BLaER1 treated with 17β-estradiol and CSF1 and Interleukin-3, amounts not matched to agents 10 nM and 100 nM (cell line): ENCODE data around the gene HEPACAM.

Experiments used
- H3K27ac ChIP-seq, 11 experiments: shearing (Covaris generic); formaldehyde crosslinking; 2 replicates each; pipeline ENCODE4 v1.8.1; 2022
- H3K27me3 ChIP-seq, 11 experiments: shearing (Covaris generic); formaldehyde crosslinking; 2 replicates each; pipeline ENCODE4 v1.8.1; 2022
- H3K36me3 ChIP-seq, 11 experiments: shearing (Covaris generic); formaldehyde crosslinking; 2 replicates each; pipeline ENCODE4 v1.8.1; 2022
- H3K4me1 ChIP-seq, 10 experiments: shearing (Covaris generic); formaldehyde crosslinking; 2 replicates each; pipeline ENCODE4 v1.8.1; 2022
- H3K4me2 ChIP-seq, 11 experiments: shearing (Covaris generic); formaldehyde crosslinking; 2 replicates each; pipeline ENCODE4 v1.8.1; 2022
- H3K4me3 ChIP-seq, 10 experiments: shearing (Covaris generic); formaldehyde crosslinking; 2 replicates each; pipeline ENCODE4 v1.8.1; 2022
- H3K9ac ChIP-seq, 11 experiments: shearing (Covaris generic); formaldehyde crosslinking; 2 replicates each; pipeline ENCODE4 v1.8.1; 2022
- H3K9me3 ChIP-seq, 11 experiments: shearing (Covaris generic); formaldehyde crosslinking; replicated peaks in 1 of 11; 2 replicates each; pipeline ENCODE4 v1.8.1; 2022
- H4K20me1 ChIP-seq, 11 experiments: shearing (Covaris generic); formaldehyde crosslinking; 2 replicates each; pipeline ENCODE4 v1.8.1; 2022
- Cebpa-rat ChIP-seq, 11 experiments: shearing (Covaris generic); IDR thresholded peaks; 2 replicates each; pipeline ENCODE4 v1.8.1; 2022

The HEPACAM gene

GRCh38 chr11:124945826-124946225 lies 10.0 kb upstream of the HEPACAM start:
- H3K9me3 ChIP-seq: peaks cover 3 to 18% (median 7%) of the 10 kb centered on the region in 11 experiments; a peak in 9 of 22 replicates
- no peaks in the 10 kb centered on the region for H3K36me3 ChIP-seq
- H3K9ac ChIP-seq: no peak overlapping the region
- no peaks in the 10 kb centered on the region for H4K20me1 ChIP-seq
- no peaks in the 10 kb centered on the region for H3K4me1 ChIP-seq
- no peak overlapping the region for H3K4me3 ChIP-seq
- no peak for TF ChIP-seq Cebpa-rat (IDR thresholded peaks at IDR 0.05)
- no peak overlapping the region for H3K27ac ChIP-seq
- H3K4me2 ChIP-seq: no peak overlapping the region
- no peaks in the 10 kb centered on the region for H3K27me3 ChIP-seq

GRCh38 chr11:124944565-124944964 lies 8.7 kb upstream of the HEPACAM start:
- Histone ChIP-seq H3K36me3 (no peaks in the 10 kb centered on the region), H3K4me1 (no peaks in the 10 kb centered on the region), H3K27me3 (no peaks in the 10 kb centered on the region), H3K4me2 (no peak overlapping the region), H3K9me3 (peaks cover 3 to 15% (median 7%) of the 10 kb centered on the region in 11 experiments; a peak in 9 of 22 replicates), H3K9ac (no peak overlapping the region), H3K27ac (no peak overlapping the region), H4K20me1 (no peaks in the 10 kb centered on the region), H3K4me3 (no peak overlapping the region)
- TF ChIP-seq Cebpa-rat (IDR thresholded peaks at IDR 0.05): no peak

GRCh38 chr11:124943741-124944140 lies 7.9 kb upstream of the HEPACAM start:
- Histone ChIP-seq H3K27ac (no peak overlapping the region), H3K9ac (no peak overlapping the region)

GRCh38 chr11:124943254-124943616 lies 7.4 kb upstream of the HEPACAM start:
- H4K20me1 ChIP-seq: no peaks in the 10 kb centered on the region
- no peak overlapping the region for H3K9ac ChIP-seq
- H3K27me3 ChIP-seq: no peaks in the 10 kb centered on the region
- H3K27ac ChIP-seq: no peak overlapping the region
- H3K4me3 ChIP-seq: no peak overlapping the region
- TF ChIP-seq Cebpa-rat (IDR thresholded peaks at IDR 0.05): no peak
- H3K4me2 ChIP-seq: no peak overlapping the region
- H3K36me3 ChIP-seq: no peaks in the 10 kb centered on the region
- H3K4me1 ChIP-seq: no peaks in the 10 kb centered on the region
- peaks cover 0 to 6% (median under 1%) of the 10 kb centered on the region in 11 experiments; a peak in 4 of 22 replicates for H3K9me3 ChIP-seq

More at GRCh38 chr11:124943741-124944140, 7.9 kb upstream of the HEPACAM start:
- Histone ChIP-seq H3K27me3 (no peaks in the 10 kb centered on the region), H3K4me3 (no peak overlapping the region), H3K9me3 (peaks cover 0 to 11% (median 5%) of the 10 kb centered on the region in 11 experiments; a peak in 8 of 22 replicates), H4K20me1 (no peaks in the 10 kb centered on the region), H3K4me1 (no peaks in the 10 kb centered on the region), H3K4me2 (no peak overlapping the region), H3K36me3 (no peaks in the 10 kb centered on the region)
- TF ChIP-seq Cebpa-rat (IDR thresholded peaks at IDR 0.05): no peak

GRCh38 chr11:124942466-124943253 lies 6.8 kb upstream of the HEPACAM start:
- no peaks in the 10 kb centered on the region for H3K4me1 ChIP-seq
- no peak overlapping the region for H3K9ac ChIP-seq
- no peak overlapping the region for H3K4me2 ChIP-seq
- peaks cover 0 to 6% (median 0%) of the 10 kb centered on the region in 11 experiments; a peak in 3 of 22 replicates for H3K9me3 ChIP-seq
- no peak overlapping the region for H3K4me3 ChIP-seq
- no peak overlapping the region for H3K27ac ChIP-seq
- no peaks in the 10 kb centered on the region for H3K36me3 ChIP-seq
- H3K27me3 ChIP-seq: no peaks in the 10 kb centered on the region
- no peak for TF ChIP-seq Cebpa-rat (IDR thresholded peaks at IDR 0.05)
- no peaks in the 10 kb centered on the region for H4K20me1 ChIP-seq

GRCh38 chr11:124941703-124942102 lies 5.9 kb upstream of the HEPACAM start:
- H4K20me1 ChIP-seq: no peaks in the 10 kb centered on the region
- no peak overlapping the region for H3K27ac ChIP-seq
- no peak for TF ChIP-seq Cebpa-rat (IDR thresholded peaks at IDR 0.05)
- H3K4me3 ChIP-seq: no peak overlapping the region
- no peak overlapping the region for H3K4me2 ChIP-seq
- no peaks in the 10 kb centered on the region for H3K36me3 ChIP-seq
- no peak overlapping the region for H3K9ac ChIP-seq
- peaks cover 0 to 6% (median 0%) of the 10 kb centered on the region in 11 experiments; a peak in 3 of 22 replicates for H3K9me3 ChIP-seq
- H3K4me1 ChIP-seq: no peaks in the 10 kb centered on the region
- H3K27me3 ChIP-seq: peaks cover 0 to 5% (median 0%) of the 10 kb centered on the region in 11 experiments; a peak in 2 of 22 replicates

GRCh38 chr11:124938970-124939369 lies 3.1 kb upstream of the HEPACAM start:
- TF ChIP-seq Cebpa-rat (IDR thresholded peaks at IDR 0.05): no peak
- H3K4me2 ChIP-seq: no peak overlapping the region
- no peaks in the 10 kb centered on the region for H4K20me1 ChIP-seq
- no peak overlapping the region for H3K4me3 ChIP-seq
- peaks cover 0 to 6% (median 0%) of the 10 kb centered on the region in 11 experiments; a peak in 3 of 22 replicates for H3K9me3 ChIP-seq
- no peak overlapping the region for H3K27ac ChIP-seq
- no peak overlapping the region for H3K9ac ChIP-seq
- no peaks in the 10 kb centered on the region for H3K4me1 ChIP-seq
- H3K27me3 ChIP-seq: peaks cover 0 to 10% (median 0%) of the 10 kb centered on the region in 11 experiments; a peak in 5 of 22 replicates
- no peaks in the 10 kb centered on the region for H3K36me3 ChIP-seq

GRCh38 chr11:124938206-124938765 lies 2.4 kb upstream of the HEPACAM start:
- H3K4me3 ChIP-seq: no peak overlapping the region
- TF ChIP-seq Cebpa-rat (IDR thresholded peaks at IDR 0.05): no peak
- H4K20me1 ChIP-seq: no peaks in the 10 kb centered on the region
- no peak overlapping the region for H3K9ac ChIP-seq
- no peaks in the 10 kb centered on the region for H3K36me3 ChIP-seq
- H3K4me1 ChIP-seq: no peaks in the 10 kb centered on the region
- H3K27ac ChIP-seq: no peak overlapping the region
- peaks cover 0 to 10% (median 0%) of the 10 kb centered on the region in 11 experiments; a peak in 5 of 22 replicates for H3K27me3 ChIP-seq
- peaks cover 0 to 6% (median 0%) of the 10 kb centered on the region in 11 experiments; a peak in 3 of 22 replicates for H3K9me3 ChIP-seq
- no peak overlapping the region for H3K4me2 ChIP-seq

- no peaks in the 10 kb centered on the region for H3K4me1 ChIP-seq
- peaks cover 0 to 6% (median 0%) of the 10 kb centered on the region in 11 experiments; a peak in 3 of 22 replicates for H3K9me3 ChIP-seq
- peaks cover 0 to 10% (median 0%) of the 10 kb centered on the region in 11 experiments; a peak in 5 of 22 replicates for H3K27me3 ChIP-seq
- no peaks in the 10 kb centered on the region for H3K36me3 ChIP-seq
- no peak for TF ChIP-seq Cebpa-rat (IDR thresholded peaks at IDR 0.05)
- H3K9ac ChIP-seq: no peak overlapping the region
- no peak overlapping the region for H3K4me2 ChIP-seq
- H4K20me1 ChIP-seq: no peaks in the 10 kb centered on the region
- no peak overlapping the region for H3K4me3 ChIP-seq
- H3K27ac ChIP-seq: no peak overlapping the region
Measured at GRCh38 chr11:124937336-124937935, 1.6 kb upstream of the HEPACAM start.
